ENCODE data around the gene KLHDC3. TPM values are rescaled to one million over a fixed set of nuclear protein-coding genes. Genes with fewer than 3 reads are reported as not detected.

The KLHDC3 gene
- total RNA-seq, 1 donor from 2014 or later = 58.8 TPM

DNA sequence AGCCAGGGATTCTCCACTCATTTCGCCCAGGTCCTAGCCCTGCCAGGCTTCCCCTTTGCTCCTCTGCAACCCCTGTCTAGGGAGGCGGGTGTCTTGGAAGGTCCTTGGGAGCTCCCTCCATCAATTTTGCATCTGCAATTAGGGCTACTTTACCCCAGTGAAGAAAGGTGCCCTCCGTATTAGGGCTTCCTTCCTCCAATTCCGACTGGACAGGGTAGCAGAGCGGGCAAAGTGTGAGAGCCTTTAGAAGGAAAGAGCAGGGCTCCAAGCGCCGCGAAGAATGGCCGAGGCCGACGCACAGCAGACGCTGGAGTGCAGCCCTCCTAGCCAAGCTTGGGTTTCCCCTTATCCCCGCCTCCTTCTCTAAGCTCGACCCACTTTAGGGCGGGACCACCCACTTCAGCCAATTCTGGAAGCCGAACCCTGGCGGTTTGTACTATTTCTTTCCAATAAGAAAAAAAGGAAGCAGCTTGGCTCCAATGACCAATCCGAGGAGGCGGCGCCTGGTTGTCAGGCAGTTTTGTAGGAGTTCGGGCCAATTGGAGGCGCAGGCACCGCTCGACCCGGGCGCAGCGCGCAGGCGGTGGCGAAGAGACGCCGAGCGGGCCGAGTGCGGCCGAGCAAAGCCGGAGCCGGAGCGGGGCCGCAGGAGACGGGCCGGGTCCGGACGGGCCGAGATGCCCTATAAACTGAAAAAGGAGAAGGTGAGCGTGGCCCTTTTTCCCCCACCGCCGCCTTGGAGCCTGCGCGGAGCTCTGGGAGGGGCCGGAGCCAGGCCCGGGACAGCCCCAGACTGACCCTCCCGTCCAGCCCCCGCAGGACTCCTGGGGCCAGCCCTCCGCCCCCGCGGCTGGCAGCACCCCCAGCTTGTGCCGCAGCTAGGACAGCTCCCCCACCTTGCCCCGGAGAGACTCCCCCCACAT is 29.8 kb upstream of the KLHDC3 start, which contains the start of gene PPP2R5D:
PPP2R5D (plus strand) TSS at position 570 of the 923 bp plus-strand sequence; CDS start at position 678, 108 bp downstream.
- H3K9me3 ChIP-seq = no peaks in the 10 kb centered on the region
- H3K4me3 ChIP-seq = peak within 1 kb of the TSS; percentile 93
- H3K36me3 ChIP-seq = peaks cover 3% of the 10 kb centered on the region
- peak; percentile 98 for DNase-seq
- H3K27ac ChIP-seq = peak within 1 kb of the TSS; percentile 89
- intact Hi-C loops (cut with DNase I) = no loop called here
- peak; percentile 97 for ATAC-seq
- TF ChIP-seq, protein P1, sequence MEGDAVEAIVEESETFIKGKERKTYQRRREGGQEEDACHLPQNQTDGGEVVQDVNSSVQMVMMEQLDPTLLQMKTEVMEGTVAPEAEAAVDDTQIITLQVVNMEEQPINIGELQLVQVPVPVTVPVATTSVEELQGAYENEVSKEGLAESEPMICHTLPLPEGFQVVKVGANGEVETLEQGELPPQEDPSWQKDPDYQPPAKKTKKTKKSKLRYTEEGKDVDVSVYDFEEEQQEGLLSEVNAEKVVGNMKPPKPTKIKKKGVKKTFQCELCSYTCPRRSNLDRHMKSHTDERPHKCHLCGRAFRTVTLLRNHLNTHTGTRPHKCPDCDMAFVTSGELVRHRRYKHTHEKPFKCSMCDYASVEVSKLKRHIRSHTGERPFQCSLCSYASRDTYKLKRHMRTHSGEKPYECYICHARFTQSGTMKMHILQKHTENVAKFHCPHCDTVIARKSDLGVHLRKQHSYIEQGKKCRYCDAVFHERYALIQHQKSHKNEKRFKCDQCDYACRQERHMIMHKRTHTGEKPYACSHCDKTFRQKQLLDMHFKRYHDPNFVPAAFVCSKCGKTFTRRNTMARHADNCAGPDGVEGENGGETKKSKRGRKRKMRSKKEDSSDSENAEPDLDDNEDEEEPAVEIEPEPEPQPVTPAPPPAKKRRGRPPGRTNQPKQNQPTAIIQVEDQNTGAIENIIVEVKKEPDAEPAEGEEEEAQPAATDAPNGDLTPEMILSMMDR (IDR thresholded peaks at IDR 0.05) = no peak
- H3K4me1 ChIP-seq = peaks cover 47% of the 10 kb centered on the region
- no peaks in the 10 kb centered on the region for H3K27me3 ChIP-seq

DNA sequence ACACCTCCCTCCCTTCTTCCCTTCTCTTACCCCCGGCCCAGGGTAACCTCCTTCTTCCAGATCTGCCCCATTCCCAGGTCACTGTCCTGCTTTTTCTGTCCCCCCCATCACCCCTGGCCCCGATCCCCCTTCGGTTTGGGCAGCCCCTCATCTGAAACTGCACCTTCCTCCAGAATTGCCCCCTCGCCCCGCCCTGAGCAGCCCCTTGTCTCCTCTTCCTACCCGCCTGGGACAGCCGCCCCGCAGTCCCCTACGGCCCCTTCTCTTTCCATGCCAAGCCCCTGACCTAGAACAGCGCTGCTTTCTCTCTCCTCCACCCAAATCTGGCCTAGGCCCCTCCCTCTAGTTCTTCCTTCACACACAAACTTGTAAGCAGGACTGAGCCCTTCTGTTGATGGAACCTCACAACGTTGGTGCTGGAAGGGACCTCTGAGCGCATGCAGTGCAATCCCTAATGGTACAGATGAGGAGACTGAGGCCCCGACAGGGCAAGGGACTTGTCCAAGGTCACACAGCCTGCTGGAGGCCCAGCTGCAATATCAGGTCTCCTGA is 29.0 kb upstream of the KLHDC3 start:
- peaks cover 40% of the 10 kb centered on the region for H3K4me1 ChIP-seq
- TF ChIP-seq, protein P1 (IDR thresholded peaks at IDR 0.05) = no peak
- H3K9me3 ChIP-seq = no peaks in the 10 kb centered on the region
- H3K4me3 ChIP-seq = peak overlapping the region; percentile 93
- ATAC-seq (no peak), DNase-seq (no peak)
- H3K27me3 ChIP-seq = no peaks in the 10 kb centered on the region
- intact Hi-C loops (cut with DNase I) = no loop called here
- H3K27ac ChIP-seq = peak overlapping the region; percentile 89
- peaks cover 10% of the 10 kb centered on the region for H3K36me3 ChIP-seq

- Histone ChIP-seq H3K4me3 (no peak overlapping the region), H3K36me3 (peaks cover 27% of the 10 kb centered on the region), H3K4me1 (peaks cover 38% of the 10 kb centered on the region), H3K27me3 (no peaks in the 10 kb centered on the region), H3K27ac (no peak overlapping the region), H3K9me3 (no peaks in the 10 kb centered on the region)
- TF ChIP-seq, protein P1 (IDR thresholded peaks at IDR 0.05) = no peak
- intact Hi-C loops (cut with DNase I) = no loop called here
- DNase-seq (no peak), ATAC-seq (no peak)
Measured at GRCh38 chr6:42987533-42988451, 26.3 kb upstream of the KLHDC3 start.

GRCh38 chr6:42988486-42989020 is 25.5 kb upstream of the KLHDC3 start:
- TF ChIP-seq, protein P1 (IDR thresholded peaks at IDR 0.05) = no peak
- DNase-seq (no peak), ATAC-seq (no peak)
- no peak overlapping the region for H3K27ac ChIP-seq
- H3K27me3 ChIP-seq = no peaks in the 10 kb centered on the region
- H3K4me1 ChIP-seq = peaks cover 38% of the 10 kb centered on the region
- H3K9me3 ChIP-seq = no peaks in the 10 kb centered on the region
- peaks cover 27% of the 10 kb centered on the region for H3K36me3 ChIP-seq
- intact Hi-C loops (cut with DNase I) = no loop called here
- H3K4me3 ChIP-seq = no peak overlapping the region

GRCh38 chr6:42989923-42990322 is 24.1 kb upstream of the KLHDC3 start:
- intact Hi-C loops (cut with DNase I) = no loop called here
- Histone ChIP-seq H3K4me1 (peaks cover 38% of the 10 kb centered on the region), H3K27ac (no peak overlapping the region), H3K36me3 (peaks cover 27% of the 10 kb centered on the region), H3K27me3 (no peaks in the 10 kb centered on the region), H3K4me3 (no peak overlapping the region), H3K9me3 (no peaks in the 10 kb centered on the region)
- DNase-seq (no peak), ATAC-seq (no peak)
- TF ChIP-seq, protein P1 (IDR thresholded peaks at IDR 0.05) = no peak

Measured in upper lobe of right lung (tissue), 1 donor.